ENCODE data around the gene QRICH2. TPM values are rescaled to one million over a fixed set of nuclear protein-coding genes. Genes with fewer than 3 reads are reported as not detected.
A peak's percentile ranks its signal among the peaks of the same experiment; 100 is the strongest.

Gene QRICH2
- total RNA-seq, 2 experiments from 2014 or later = 1.8 to 2.1 TPM

DNA sequence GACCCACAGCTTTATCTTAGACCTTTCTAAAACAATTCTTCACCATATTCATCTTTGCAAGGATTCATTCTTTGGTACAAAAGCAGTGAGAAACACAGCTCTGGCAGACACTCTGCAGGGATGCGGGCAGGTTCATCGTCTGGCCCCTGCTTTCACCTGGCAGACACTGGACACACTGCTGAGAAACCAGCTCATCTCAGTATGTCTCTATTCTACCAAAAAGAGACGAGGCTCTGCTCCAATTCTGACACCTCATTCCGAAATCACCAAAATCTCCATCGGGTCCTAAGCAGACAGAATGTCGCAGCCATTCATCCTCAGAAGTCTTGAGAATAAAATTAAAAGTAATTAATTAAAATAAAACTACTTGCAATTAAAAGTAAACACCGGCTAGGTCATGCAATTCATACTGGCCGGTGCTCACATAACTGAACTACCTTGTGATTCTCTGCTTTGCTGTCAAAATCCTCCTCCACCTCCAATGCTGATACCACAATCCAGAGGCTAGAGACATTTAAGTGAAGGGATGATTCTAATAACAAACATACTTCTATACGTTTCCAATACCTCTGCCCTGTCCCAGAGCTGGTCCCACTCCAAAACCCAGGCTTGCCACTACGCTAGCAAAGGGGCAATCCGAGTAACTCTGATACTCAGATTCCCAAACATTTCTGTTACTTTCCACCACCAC, 69.1 kb downstream of the QRICH2 start:
- Mint-ChIP-seq H3K4me1 (ENCODE audit: low read depth) (peaks cover 57% of the 10 kb centered on the region), H3K4me3 (peak overlapping the region; percentile 87), H3K27me3 (no peaks in the 10 kb centered on the region), H3K9me3 (no peaks in the 10 kb centered on the region), H3K36me3 (ENCODE audit: low read depth) (peaks cover 4% of the 10 kb centered on the region), H3K27ac (peak overlapping the region; percentile 72)
- POLR2A ChIA-PET = interaction anchor here (0.6 to 18.7 kb wide), 11 partner anchors 9 to 1225 kb away, joined by 3 to 394 read pairs (median 5); partner anchors contain the start of gene UBALD2
- no peaks in the 10 kb centered on the region for H3K9me3 ChIP-seq (ENCODE audit: control insufficient read depth in 1 of 2, insufficient read depth in 1 of 2, low read length in 2 of 2)
- no peak overlapping the region for H3K27ac ChIP-seq (ENCODE audit: low read depth in 1 of 2, low read length in 2 of 2)
- no peak for ATAC-seq (ENCODE audit: poor library complexity)
- intact Hi-C loops (cut with DNase I, micrococcal nuclease) = loop anchor here in 1 of 2 experiments (5.0 kb wide), 1 partner anchor 42 kb away; no protein-coding TSS in a partner anchor
- H3K4me3 ChIP-seq (ENCODE audit: low read length) = peak overlapping the region; percentile 61
- no peaks in the 10 kb centered on the region for H3K27me3 ChIP-seq (ENCODE audit: control insufficient read depth in 1 of 2, insufficient read depth in 2 of 2, low read length in 2 of 2)
- no peaks in the 10 kb centered on the region for H3K36me3 ChIP-seq (ENCODE audit: insufficient read depth, low read length)
- DNase-seq = no peak
- CTCF ChIA-PET = interaction anchor here (0.6 to 2.4 kb wide), 5 partner anchors 38 to 118 kb away, joined by 4 to 14 read pairs (median 6); partner anchors contain the start of gene FOXJ1
- no peak for TF ChIP-seq CTCF (IDR thresholded peaks at IDR 0.05)
- H3K4me1 ChIP-seq (ENCODE audit: insufficient read depth, low read length) = peaks cover 50% of the 10 kb centered on the region

GRCh38 chr17:76237859-76238313, 70.2 kb downstream of the QRICH2 start:
- Histone ChIP-seq H3K27ac (ENCODE audit: low read depth in 1 of 2, low read length in 2 of 2) (no peak overlapping the region), H3K4me1 (ENCODE audit: insufficient read depth, low read length) (peaks cover 39% of the 10 kb centered on the region), H3K27me3 (ENCODE audit: control insufficient read depth in 1 of 2, insufficient read depth in 2 of 2, low read length in 2 of 2) (no peaks in the 10 kb centered on the region), H3K4me3 (ENCODE audit: low read length) (no peak overlapping the region), H3K9me3 (ENCODE audit: control insufficient read depth in 1 of 2, insufficient read depth in 1 of 2, low read length in 2 of 2) (no peaks in the 10 kb centered on the region), H3K36me3 (ENCODE audit: insufficient read depth, low read length) (no peaks in the 10 kb centered on the region)
- Mint-ChIP-seq H3K27me3 (no peaks in the 10 kb centered on the region), H3K27ac (peak overlapping the region; percentile 72), H3K4me3 (peak overlapping the region; percentile 87), H3K9me3 (no peaks in the 10 kb centered on the region), H3K4me1 (ENCODE audit: low read depth) (peaks cover 46% of the 10 kb centered on the region), H3K36me3 (ENCODE audit: low read depth) (peaks cover 4% of the 10 kb centered on the region)
- POLR2A ChIA-PET = interaction anchor here (0.8 to 18.7 kb wide), 9 partner anchors 14 to 117 kb away, joined by 3 to 394 read pairs (median 6); partner anchors contain the start of gene UBALD2
- CTCF ChIA-PET = interaction anchor here (0.6 to 2.4 kb wide), 4 partner anchors 42 to 251 kb away, joined by 3 to 14 read pairs (median 7); no protein-coding TSS in a partner anchor
- no peak for DNase-seq
- ATAC-seq (ENCODE audit: poor library complexity) = no peak
- TF ChIP-seq CTCF (IDR thresholded peaks at IDR 0.05) = no peak
- intact Hi-C loops (cut with DNase I, micrococcal nuclease) = loop anchor here in 1 of 2 experiments (5.0 kb wide), 1 partner anchor 41 kb away; no protein-coding TSS in a partner anchor

GRCh38 chr17:76236603-76237002, 71.5 kb downstream of the QRICH2 start:
- Mint-ChIP-seq H3K27ac (no peak overlapping the region), H3K4me3 (no peak overlapping the region), H3K27me3 (no peaks in the 10 kb centered on the region), H3K36me3 (ENCODE audit: low read depth) (peaks cover 6% of the 10 kb centered on the region), H3K9me3 (no peaks in the 10 kb centered on the region), H3K4me1 (ENCODE audit: low read depth) (peaks cover 47% of the 10 kb centered on the region)
- Histone ChIP-seq H3K4me3 (ENCODE audit: low read length) (no peak overlapping the region), H3K27ac (ENCODE audit: low read depth in 1 of 2, low read length in 2 of 2) (peak overlapping the region in 1 of 2 donors; percentile 25), H3K27me3 (ENCODE audit: control insufficient read depth in 1 of 2, insufficient read depth in 2 of 2, low read length in 2 of 2) (no peaks in the 10 kb centered on the region), H3K4me1 (ENCODE audit: insufficient read depth, low read length) (peaks cover 28% of the 10 kb centered on the region), H3K36me3 (ENCODE audit: insufficient read depth, low read length) (no peaks in the 10 kb centered on the region), H3K9me3 (ENCODE audit: control insufficient read depth in 1 of 2, insufficient read depth in 1 of 2, low read length in 2 of 2) (no peaks in the 10 kb centered on the region)
- TF ChIP-seq CTCF (IDR thresholded peaks at IDR 0.05) = no peak
- intact Hi-C loops (cut with DNase I, micrococcal nuclease) = loop anchor here in 1 of 2 experiments (5.0 kb wide), 1 partner anchor 39 kb away; no protein-coding TSS in a partner anchor
- no peak for DNase-seq
- ChIA-PET CTCF (interaction anchor here (0.9 to 2.4 kb wide), 4 partner anchors 10 to 115 kb away, joined by 4 to 14 read pairs (median 4); no protein-coding TSS in a partner anchor), POLR2A (no interaction called here)
- no peak for ATAC-seq (ENCODE audit: poor library complexity)
